Keratinocyte (primary cell): Measurements from ENCODE around the gene ZNF518B. TPM values are rescaled to one million over a fixed set of nuclear protein-coding genes. Genes with fewer than 3 reads are reported as not detected.

Experiments used
- DNase-seq: peaks from one replicate; pipeline ENCODE4 v3.0.0-alpha.2; 2011; ENCODE audit warnings: low read depth, missing footprints, low spot score
- FAIRE-seq: peaks from 2 replicates; lab custom pipeline; 2011; peaks lifted over from hg19 to GRCh38; lab: Jason Lieb, UNC
- H2AFZ ChIP-seq: 2 replicates; pipeline ENCODE4 v1.6.0; 2012; ENCODE audit warnings: low read length, control low read depth, inconsistent platforms; ENCODE audit not compliant: control insufficient read depth
- H3K27ac ChIP-seq: 2 replicates; pipeline ENCODE4 v1.5.1; 2011; ENCODE audit warnings: low read length; ENCODE audit not compliant: control insufficient read depth, insufficient read depth
- H3K27me3 ChIP-seq: 3 replicates; pipeline ENCODE4 v1.6.0; 2011; ENCODE audit warnings: low read length; ENCODE audit not compliant: control insufficient read depth, insufficient read depth; ENCODE audit errors: extremely low read depth
- H3K36me3 ChIP-seq, 2 experiments: 2 replicates in 1 of 2; 3 replicates in 1 of 2; pipeline ENCODE4 v1.5.1; 2011; ENCODE audit warnings: low read length in 2 of 2, mild to moderate bottlenecking in 1 of 2; ENCODE audit not compliant: control insufficient read depth in 2 of 2, insufficient read depth in 2 of 2; ENCODE audit errors: extremely low read depth in 1 of 2
- H3K4me1 ChIP-seq: 3 replicates; pipeline ENCODE4 v1.5.1; 2011; ENCODE audit warnings: low read length; ENCODE audit not compliant: control insufficient read depth, insufficient read depth; ENCODE audit errors: extremely low read depth
- H3K4me2 ChIP-seq: 3 replicates; pipeline ENCODE4 v1.6.0; 2011; ENCODE audit warnings: low read depth, low read length; ENCODE audit not compliant: control insufficient read depth, insufficient read depth; ENCODE audit errors: extremely low read depth
- H3K4me3 ChIP-seq, 3 experiments: fragments of 200-600 bp in 1 of 3; sonication (generic) in 1 of 3; 2 replicates in 2 of 3; 3 replicates in 1 of 3; pipeline ENCODE4 v1.5.1; 2011 to 2016; ENCODE audit warnings: low read length in 3 of 3, mild to moderate bottlenecking in 3 of 3, control low read depth in 2 of 3, inconsistent platforms in 1 of 3, low read depth in 1 of 3, mixed read lengths in 1 of 3, mixed run types in 1 of 3, moderate library complexity in 1 of 3; ENCODE audit not compliant: control insufficient read depth in 2 of 3, insufficient read depth in 2 of 3; ENCODE audit errors: extremely low read depth in 1 of 3
- H3K79me2 ChIP-seq: 2 replicates; pipeline ENCODE4 v1.6.0; 2012; ENCODE audit warnings: low read length; ENCODE audit not compliant: control insufficient read depth, insufficient read depth
- H3K9ac ChIP-seq: 3 replicates; pipeline ENCODE4 v1.6.0; 2011; ENCODE audit warnings: low read length; ENCODE audit not compliant: control insufficient read depth, insufficient read depth; ENCODE audit errors: extremely low read depth
- H3K9me1 ChIP-seq: 3 replicates; pipeline ENCODE4 v1.6.0; 2011; ENCODE audit warnings: low read length; ENCODE audit not compliant: control insufficient read depth, insufficient read depth; ENCODE audit errors: extremely low read depth
- H3K9me3 ChIP-seq: 2 replicates; pipeline ENCODE4 v1.5.1; 2012; ENCODE audit warnings: low read depth, low read length; ENCODE audit not compliant: control insufficient read depth
- H4K20me1 ChIP-seq: 3 replicates; pipeline ENCODE4 v1.6.0; 2011; ENCODE audit warnings: low read length; ENCODE audit not compliant: control insufficient read depth, insufficient read depth; ENCODE audit errors: extremely low read depth
- CTCF ChIP-seq, 3 experiments: IDR thresholded peaks in 1 of 3; conservative IDR thresholded peaks in 1 of 3; optimal IDR thresholded peaks in 1 of 3; 2 replicates in 2 of 3; 3 replicates in 1 of 3; pipeline versions ENCODE3 to v1.5.1; 2011; ENCODE audit warnings: low read length in 3 of 3, mild to moderate bottlenecking in 3 of 3, moderate library complexity in 2 of 3, control low read depth in 1 of 3, inconsistent platforms in 1 of 3; ENCODE audit not compliant: insufficient read depth in 2 of 3; ENCODE audit errors: extremely low read depth in 1 of 3
- EZH2 ChIP-seq: IDR thresholded peaks from one replicate; pipeline ENCODE4 v1.6.1; 2012; ENCODE audit warnings: inconsistent platforms, mild to moderate bottlenecking, low read length, moderate library complexity
- dilution Hi-C: fragments of 300-500 bp; cut with MboI; formaldehyde crosslinking; loops from one replicate; pipeline ENCODE4 v1.7.0; 2020; ENCODE audit warnings: low sequenced_read_pairs; ENCODE audit not compliant: extremely low pct_ligation_motif_present
- polyA plus RNA-seq, 5 experiments: library from polyadenylated mRNA; depleted of rRNA in 3 of 5; stranded (reverse) in 3 of 5; stranded (forward) in 1 of 5; unstranded in 1 of 5; fragments of >200 nt; gene quantifications; 1 replicate in 1 of 5; 2 replicates in 3 of 5; 3 replicates in 1 of 5; pipeline versions ENCODE4 v1.2.1 to v1.2.3, GENCODE V29; 2011 to 2012; ENCODE audit warnings: missing spikeins in 2 of 5, low read depth in 1 of 5, low replicate concordance in 1 of 5

Gene ZNF518B
- polyA plus RNA-seq, 1 donor (not counting 4 experiments of a cell fraction or from before 2014, with no cell fraction given), result 14.2 TPM

GRCh38 chr4:10495651-10496050, 38.4 kb upstream of the ZNF518B start:
- FAIRE-seq (no peak), DNase-seq (no peak)
- no peak overlapping the region for H2AFZ ChIP-seq
- H3K27ac ChIP-seq, result no peak overlapping the region
- no peak overlapping the region for H3K9ac ChIP-seq
- no peaks in the 10 kb centered on the region for H3K4me1 ChIP-seq
- H3K9me3 ChIP-seq, result no peaks in the 10 kb centered on the region
- H3K79me2 ChIP-seq, result no peaks in the 10 kb centered on the region
- H3K36me3 ChIP-seq, result no peaks in the 10 kb centered on the region
- H3K4me3 ChIP-seq, result no peak overlapping the region
- H3K9me1 ChIP-seq, result no peaks in the 10 kb centered on the region
- no peaks in the 10 kb centered on the region for H4K20me1 ChIP-seq
- dilution Hi-C loops, result no loop called here
- no peaks in the 10 kb centered on the region for H3K27me3 ChIP-seq
- H3K4me2 ChIP-seq, result no peak overlapping the region
- TF ChIP-seq CTCF (optimal IDR thresholded peaks at IDR 0.05 in 1 of 3, IDR thresholded peaks at IDR 0.05 in 1 of 3, conservative IDR thresholded peaks at IDR 0.05 in 1 of 3; ENCODE audit: extremely low read depth in 1 of 3, insufficient read depth in 2 of 3, low read length in 3 of 3), result no peak

GRCh38 chr4:10492464-10492863, 35.2 kb upstream of the ZNF518B start:
- Histone ChIP-seq H3K36me3 (no peaks in the 10 kb centered on the region), H3K27ac (no peak overlapping the region), H3K9me3 (no peaks in the 10 kb centered on the region), H3K4me3 (no peak overlapping the region), H3K9ac (no peak overlapping the region), H3K79me2 (no peaks in the 10 kb centered on the region), H3K4me2 (no peak overlapping the region), H3K27me3 (no peaks in the 10 kb centered on the region), H3K4me1 (no peaks in the 10 kb centered on the region), H2AFZ (no peak overlapping the region), H4K20me1 (no peaks in the 10 kb centered on the region), H3K9me1 (no peaks in the 10 kb centered on the region)
- TF ChIP-seq CTCF (optimal IDR thresholded peaks at IDR 0.05 in 1 of 3, IDR thresholded peaks at IDR 0.05 in 1 of 3, conservative IDR thresholded peaks at IDR 0.05 in 1 of 3; ENCODE audit: extremely low read depth in 1 of 3, insufficient read depth in 2 of 3, low read length in 3 of 3) (no peak), EZH2 (no peak)
- FAIRE-seq (no peak), DNase-seq (no peak)
- dilution Hi-C loops, result no loop called here
